ENCODE measurements around the gene ZNF462. TPM values are rescaled to one million over a fixed set of nuclear protein-coding genes. Genes with fewer than 3 reads are reported as not detected.

The ZNF462 gene
- total and polyA plus RNA-seq, 2 experiments from 2014 or later: 40.0 to 101 TPM

DNA sequence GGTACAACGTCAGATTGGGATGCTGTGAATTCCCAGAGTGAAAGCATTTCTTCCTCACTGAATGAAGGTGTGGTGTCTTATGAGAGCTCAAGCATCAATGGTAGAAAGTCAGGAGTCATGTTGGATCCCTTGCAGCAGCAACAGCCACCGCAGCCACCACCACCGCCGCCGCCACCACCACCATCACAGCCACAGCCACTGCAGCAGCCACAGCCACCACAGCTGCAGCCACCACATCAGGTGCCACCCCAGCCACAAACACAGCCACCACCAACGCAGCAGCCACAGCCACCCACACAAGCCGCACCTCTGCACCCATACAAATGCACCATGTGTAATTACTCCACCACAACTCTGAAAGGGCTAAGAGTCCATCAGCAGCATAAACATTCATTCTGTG, 62.4 kb downstream of the ZNF462 start (continued):
- TF ChIP-seq, protein P1, sequence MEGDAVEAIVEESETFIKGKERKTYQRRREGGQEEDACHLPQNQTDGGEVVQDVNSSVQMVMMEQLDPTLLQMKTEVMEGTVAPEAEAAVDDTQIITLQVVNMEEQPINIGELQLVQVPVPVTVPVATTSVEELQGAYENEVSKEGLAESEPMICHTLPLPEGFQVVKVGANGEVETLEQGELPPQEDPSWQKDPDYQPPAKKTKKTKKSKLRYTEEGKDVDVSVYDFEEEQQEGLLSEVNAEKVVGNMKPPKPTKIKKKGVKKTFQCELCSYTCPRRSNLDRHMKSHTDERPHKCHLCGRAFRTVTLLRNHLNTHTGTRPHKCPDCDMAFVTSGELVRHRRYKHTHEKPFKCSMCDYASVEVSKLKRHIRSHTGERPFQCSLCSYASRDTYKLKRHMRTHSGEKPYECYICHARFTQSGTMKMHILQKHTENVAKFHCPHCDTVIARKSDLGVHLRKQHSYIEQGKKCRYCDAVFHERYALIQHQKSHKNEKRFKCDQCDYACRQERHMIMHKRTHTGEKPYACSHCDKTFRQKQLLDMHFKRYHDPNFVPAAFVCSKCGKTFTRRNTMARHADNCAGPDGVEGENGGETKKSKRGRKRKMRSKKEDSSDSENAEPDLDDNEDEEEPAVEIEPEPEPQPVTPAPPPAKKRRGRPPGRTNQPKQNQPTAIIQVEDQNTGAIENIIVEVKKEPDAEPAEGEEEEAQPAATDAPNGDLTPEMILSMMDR (conservative IDR thresholded peaks at IDR 0.05; ENCODE audit: low read depth in 2 of 2): no peak
- TF ChIP-seq EZH2phosphoT487 (IDR thresholded peaks at IDR 0.05; ENCODE audit: unreplicated experiment) (no peak), ZNF114 (CRISPR knock-in tag; IDR thresholded peaks at IDR 0.05) (no peak), POLR2AphosphoS5 (IDR thresholded peaks at IDR 0.05; ENCODE audit: low read depth) (no peak), CREB1 (CRISPR knock-in tag; IDR thresholded peaks at IDR 0.05; ENCODE audit: low read depth) (no peak), EZH2 (IDR thresholded peaks at IDR 0.05; ENCODE audit: low read depth, unreplicated experiment) (no peak)
- TF ChIP-seq, protein P2, sequence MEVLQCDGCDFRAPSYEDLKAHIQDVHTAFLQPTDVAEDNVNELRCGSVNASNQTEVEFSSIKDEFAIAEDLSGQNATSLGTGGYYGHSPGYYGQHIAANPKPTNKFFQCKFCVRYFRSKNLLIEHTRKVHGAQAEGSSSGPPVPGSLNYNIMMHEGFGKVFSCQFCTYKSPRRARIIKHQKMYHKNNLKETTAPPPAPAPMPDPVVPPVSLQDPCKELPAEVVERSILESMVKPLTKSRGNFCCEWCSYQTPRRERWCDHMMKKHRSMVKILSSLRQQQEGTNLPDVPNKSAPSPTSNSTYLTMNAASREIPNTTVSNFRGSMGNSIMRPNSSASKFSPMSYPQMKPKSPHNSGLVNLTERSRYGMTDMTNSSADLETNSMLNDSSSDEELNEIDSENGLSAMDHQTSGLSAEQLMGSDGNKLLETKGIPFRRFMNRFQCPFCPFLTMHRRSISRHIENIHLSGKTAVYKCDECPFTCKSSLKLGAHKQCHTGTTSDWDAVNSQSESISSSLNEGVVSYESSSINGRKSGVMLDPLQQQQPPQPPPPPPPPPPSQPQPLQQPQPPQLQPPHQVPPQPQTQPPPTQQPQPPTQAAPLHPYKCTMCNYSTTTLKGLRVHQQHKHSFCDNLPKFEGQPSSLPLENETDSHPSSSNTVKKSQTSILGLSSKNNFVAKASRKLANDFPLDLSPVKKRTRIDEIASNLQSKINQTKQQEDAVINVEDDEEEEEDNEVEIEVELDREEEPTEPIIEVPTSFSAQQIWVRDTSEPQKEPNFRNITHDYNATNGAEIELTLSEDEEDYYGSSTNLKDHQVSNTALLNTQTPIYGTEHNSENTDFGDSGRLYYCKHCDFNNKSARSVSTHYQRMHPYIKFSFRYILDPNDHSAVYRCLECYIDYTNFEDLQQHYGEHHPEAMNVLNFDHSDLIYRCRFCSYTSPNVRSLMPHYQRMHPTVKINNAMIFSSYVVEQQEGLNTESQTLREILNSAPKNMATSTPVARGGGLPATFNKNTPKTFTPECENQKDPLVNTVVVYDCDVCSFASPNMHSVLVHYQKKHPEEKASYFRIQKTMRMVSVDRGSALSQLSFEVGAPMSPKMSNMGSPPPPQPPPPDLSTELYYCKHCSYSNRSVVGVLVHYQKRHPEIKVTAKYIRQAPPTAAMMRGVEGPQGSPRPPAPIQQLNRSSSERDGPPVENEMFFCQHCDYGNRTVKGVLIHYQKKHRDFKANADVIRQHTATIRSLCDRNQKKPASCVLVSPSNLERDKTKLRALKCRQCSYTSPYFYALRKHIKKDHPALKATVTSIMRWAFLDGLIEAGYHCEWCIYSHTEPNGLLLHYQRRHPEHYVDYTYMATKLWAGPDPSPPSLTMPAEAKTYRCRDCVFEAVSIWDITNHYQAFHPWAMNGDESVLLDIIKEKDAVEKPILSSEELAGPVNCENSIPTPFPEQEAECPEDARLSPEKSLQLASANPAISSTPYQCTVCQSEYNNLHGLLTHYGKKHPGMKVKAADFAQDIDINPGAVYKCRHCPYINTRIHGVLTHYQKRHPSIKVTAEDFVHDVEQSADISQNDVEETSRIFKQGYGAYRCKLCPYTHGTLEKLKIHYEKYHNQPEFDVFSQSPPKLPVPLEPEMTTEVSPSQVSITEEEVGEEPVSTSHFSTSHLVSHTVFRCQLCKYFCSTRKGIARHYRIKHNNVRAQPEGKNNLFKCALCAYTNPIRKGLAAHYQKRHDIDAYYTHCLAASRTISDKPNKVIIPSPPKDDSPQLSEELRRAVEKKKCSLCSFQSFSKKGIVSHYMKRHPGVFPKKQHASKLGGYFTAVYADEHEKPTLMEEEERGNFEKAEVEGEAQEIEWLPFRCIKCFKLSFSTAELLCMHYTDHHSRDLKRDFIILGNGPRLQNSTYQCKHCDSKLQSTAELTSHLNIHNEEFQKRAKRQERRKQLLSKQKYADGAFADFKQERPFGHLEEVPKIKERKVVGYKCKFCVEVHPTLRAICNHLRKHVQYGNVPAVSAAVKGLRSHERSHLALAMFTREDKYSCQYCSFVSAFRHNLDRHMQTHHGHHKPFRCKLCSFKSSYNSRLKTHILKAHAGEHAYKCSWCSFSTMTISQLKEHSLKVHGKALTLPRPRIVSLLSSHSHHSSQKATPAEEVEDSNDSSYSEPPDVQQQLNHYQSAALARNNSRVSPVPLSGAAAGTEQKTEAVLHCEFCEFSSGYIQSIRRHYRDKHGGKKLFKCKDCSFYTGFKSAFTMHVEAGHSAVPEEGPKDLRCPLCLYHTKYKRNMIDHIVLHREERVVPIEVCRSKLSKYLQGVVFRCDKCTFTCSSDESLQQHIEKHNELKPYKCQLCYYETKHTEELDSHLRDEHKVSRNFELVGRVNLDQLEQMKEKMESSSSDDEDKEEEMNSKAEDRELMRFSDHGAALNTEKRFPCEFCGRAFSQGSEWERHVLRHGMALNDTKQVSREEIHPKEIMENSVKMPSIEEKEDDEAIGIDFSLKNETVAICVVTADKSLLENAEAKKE (CRISPR knock-in tag; IDR thresholded peaks at IDR 0.05): no peak

GRCh38 chr9:106927916-106928315, 65.0 kb downstream of the ZNF462 start:
- ATAC-seq: no peak
- peaks cover 79% of the 10 kb centered on the region for H3K36me3 ChIP-seq (ENCODE audit: insufficient read depth)
- H3K9me3 Mint-ChIP-seq: no peaks in the 10 kb centered on the region
- TF ChIP-seq POLR2AphosphoS5 (IDR thresholded peaks at IDR 0.05; ENCODE audit: low read depth) (no peak), EZH2phosphoT487 (IDR thresholded peaks at IDR 0.05; ENCODE audit: unreplicated experiment) (no peak), EZH2 (IDR thresholded peaks at IDR 0.05; ENCODE audit: low read depth, unreplicated experiment) (no peak), CREB1 (CRISPR knock-in tag; IDR thresholded peaks at IDR 0.05; ENCODE audit: low read depth) (no peak)
- TF ChIP-seq, protein P3, sequence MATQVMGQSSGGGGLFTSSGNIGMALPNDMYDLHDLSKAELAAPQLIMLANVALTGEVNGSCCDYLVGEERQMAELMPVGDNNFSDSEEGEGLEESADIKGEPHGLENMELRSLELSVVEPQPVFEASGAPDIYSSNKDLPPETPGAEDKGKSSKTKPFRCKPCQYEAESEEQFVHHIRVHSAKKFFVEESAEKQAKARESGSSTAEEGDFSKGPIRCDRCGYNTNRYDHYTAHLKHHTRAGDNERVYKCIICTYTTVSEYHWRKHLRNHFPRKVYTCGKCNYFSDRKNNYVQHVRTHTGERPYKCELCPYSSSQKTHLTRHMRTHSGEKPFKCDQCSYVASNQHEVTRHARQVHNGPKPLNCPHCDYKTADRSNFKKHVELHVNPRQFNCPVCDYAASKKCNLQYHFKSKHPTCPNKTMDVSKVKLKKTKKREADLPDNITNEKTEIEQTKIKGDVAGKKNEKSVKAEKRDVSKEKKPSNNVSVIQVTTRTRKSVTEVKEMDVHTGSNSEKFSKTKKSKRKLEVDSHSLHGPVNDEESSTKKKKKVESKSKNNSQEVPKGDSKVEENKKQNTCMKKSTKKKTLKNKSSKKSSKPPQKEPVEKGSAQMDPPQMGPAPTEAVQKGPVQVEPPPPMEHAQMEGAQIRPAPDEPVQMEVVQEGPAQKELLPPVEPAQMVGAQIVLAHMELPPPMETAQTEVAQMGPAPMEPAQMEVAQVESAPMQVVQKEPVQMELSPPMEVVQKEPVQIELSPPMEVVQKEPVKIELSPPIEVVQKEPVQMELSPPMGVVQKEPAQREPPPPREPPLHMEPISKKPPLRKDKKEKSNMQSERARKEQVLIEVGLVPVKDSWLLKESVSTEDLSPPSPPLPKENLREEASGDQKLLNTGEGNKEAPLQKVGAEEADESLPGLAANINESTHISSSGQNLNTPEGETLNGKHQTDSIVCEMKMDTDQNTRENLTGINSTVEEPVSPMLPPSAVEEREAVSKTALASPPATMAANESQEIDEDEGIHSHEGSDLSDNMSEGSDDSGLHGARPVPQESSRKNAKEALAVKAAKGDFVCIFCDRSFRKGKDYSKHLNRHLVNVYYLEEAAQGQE (IDR thresholded peaks at IDR 0.05; ENCODE audit: unreplicated experiment): no peak
- TF ChIP-seq, protein P1 (conservative IDR thresholded peaks at IDR 0.05; ENCODE audit: low read depth in 2 of 2): no peak

More at GRCh38 chr9:106927916-106928315, 65.0 kb downstream of the ZNF462 start:
- no peak overlapping the region for H3K4me3 ChIP-seq
- H3K4me1 ChIP-seq (ENCODE audit: insufficient read depth): no peaks in the 10 kb centered on the region
- Mint-ChIP-seq H3K36me3 (ENCODE audit: low read depth) (peaks cover 99% of the 10 kb centered on the region), H3K4me1 (peaks cover 13% of the 10 kb centered on the region), H3K27ac (no peak overlapping the region), H3K4me3 (no peak overlapping the region), H3K27me3 (ENCODE audit: insufficient read depth, low read depth, poor library complexity) (peaks cover 2% of the 10 kb centered on the region)
- H3K27me3 ChIP-seq (ENCODE audit: insufficient read depth): no peaks in the 10 kb centered on the region
- H3K4me2 ChIP-seq: no peak overlapping the region
- peaks cover 75% of the 10 kb centered on the region for H3K79me2 ChIP-seq (replicated peaks; ENCODE audit: insufficient read depth)
- H4K20me1 ChIP-seq (replicated peaks; ENCODE audit: insufficient read depth): peaks cover 23% of the 10 kb centered on the region
- H3F3A ChIP-seq (replicated peaks; ENCODE audit: low read depth): no peaks in the 10 kb centered on the region
- no peak for DNase-seq (ENCODE audit: low spot score)
- H3K27ac ChIP-seq (ENCODE audit: low read depth): no peak overlapping the region
- no peak overlapping the region for H2AFZ ChIP-seq
- H3K9me2 ChIP-seq (ENCODE audit: insufficient read depth): 0 out of 2 replicates have a peak, but pooled peaks cover 5% of the 10 kb centered on the region
